ENCODE results near the gene DDX10. TPM values are rescaled to one million over a fixed set of nuclear protein-coding genes. Genes with fewer than 3 reads are reported as not detected.

Gene DDX10
- polyA plus RNA-seq (2013, experiment 1 of 2): 95.9 TPM
- polyA plus RNA-seq (2013, experiment 2 of 2): 93.1 TPM

GRCh38 chr11:108664730-108665525 is at the start of gene DDX10:
DDX10 (plus strand) TSS chr11:108665069; CDS start chr11:108665154, 85 bp downstream.
- Histone ChIP-seq H3K56ac (ENCODE audit: low read length) (peak within 1 kb of the TSS; percentile 84), H3K79me1 (ENCODE audit: low read length) (peaks cover 29% of the 10 kb centered on the region), H3K36me3 (ENCODE audit: control insufficient read depth, insufficient read depth, low read length) (no peaks in the 10 kb centered on the region), H3K9ac (ENCODE audit: low read length) (peak within 1 kb of the TSS; percentile 75), H2BK5ac (ENCODE audit: low read length) (no peak within 1 kb of the TSS), H2AK5ac (ENCODE audit: low read length) (no peak within 1 kb of the TSS), H3K27me3 (ENCODE audit: insufficient read depth, low read length, poor library complexity) (no peaks in the 10 kb centered on the region), H3K18ac (ENCODE audit: low read length) (no peak within 1 kb of the TSS), H3K4me3 (ENCODE audit: low read length) (peak within 1 kb of the TSS; percentile 62), H2BK15ac (replicated peaks; ENCODE audit: low read depth) (no peak within 1 kb of the TSS), H3K4ac (ENCODE audit: low read depth, low read length) (no peak within 1 kb of the TSS), H3K79me2 (ENCODE audit: control insufficient read depth, insufficient read depth, low read length) (peaks cover 44% of the 10 kb centered on the region), H4K5ac (ENCODE audit: low read length) (no peak within 1 kb of the TSS), H4K8ac (ENCODE audit: low read depth, low read length) (peak within 1 kb of the TSS; percentile 88), H3K4me2 (ENCODE audit: low read length) (peak within 1 kb of the TSS; percentile 79), H3K4me1 (ENCODE audit: control insufficient read depth, low read depth, low read length) (peaks cover 6% of the 10 kb centered on the region), H2BK120ac (ENCODE audit: low read depth, low read length) (no peak within 1 kb of the TSS), H3K23ac (ENCODE audit: low read length) (no peak within 1 kb of the TSS), H3K27ac (ENCODE audit: low read depth, low read length) (no peak within 1 kb of the TSS)
- DNase-seq: peak; percentile 99
- no CpG with 5 or more reads among the region's 61 CpGs for WGBS (ENCODE audit: extremely low coverage, insufficient coverage, low lambda C conversion rate)

DNA sequence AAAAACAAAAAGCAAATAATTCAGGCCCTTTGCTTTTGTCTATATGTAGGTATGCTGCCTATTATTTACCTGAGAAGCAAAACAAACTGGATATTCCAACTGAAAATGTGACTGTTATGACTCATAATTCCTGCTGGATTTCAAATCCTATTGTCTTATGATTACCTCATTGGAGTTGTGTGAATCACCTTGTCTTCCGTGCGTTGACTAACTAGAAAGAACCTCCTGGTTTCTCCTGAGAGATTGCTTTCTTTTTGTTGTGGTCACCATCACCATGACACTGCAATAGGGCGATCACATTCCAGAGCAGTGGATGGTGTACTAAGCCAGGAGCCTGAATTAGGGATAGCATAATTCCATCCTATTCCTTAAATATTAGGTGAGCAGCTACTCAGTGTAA is 48.3 kb upstream of the DDX10 start:
- H3K4me3 ChIP-seq (ENCODE audit: low read length): no peak overlapping the region

DNA sequence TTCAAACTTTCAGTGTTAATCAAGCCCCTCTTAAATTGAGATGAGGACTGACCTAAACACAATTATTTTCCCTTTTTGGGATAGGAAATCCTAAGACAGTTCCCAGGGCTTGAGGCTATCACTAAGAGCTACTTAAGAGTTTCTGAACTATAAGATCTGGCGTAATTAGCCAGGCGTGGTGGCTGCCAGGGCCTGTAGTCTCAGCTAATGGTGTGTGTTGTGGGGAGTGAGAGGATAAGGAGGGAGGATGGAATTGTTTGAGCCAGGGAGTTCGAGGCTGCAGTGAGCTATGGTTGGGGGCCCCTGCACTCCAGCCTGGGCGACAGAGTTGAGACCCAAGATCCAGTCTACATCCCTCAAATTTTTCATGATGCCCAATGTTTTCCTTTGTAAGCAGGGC is 47.8 kb upstream of the DDX10 start:
- H4K5ac ChIP-seq (ENCODE audit: low read length): no peak overlapping the region
- no peak overlapping the region for H3K4me3 ChIP-seq (ENCODE audit: low read length)
- no peaks in the 10 kb centered on the region for H3K4me1 ChIP-seq (ENCODE audit: control insufficient read depth, low read depth, low read length)
- H2BK5ac ChIP-seq (ENCODE audit: low read length): no peak overlapping the region
- H3K79me1 ChIP-seq (ENCODE audit: low read length): no peaks in the 10 kb centered on the region
- H3K18ac ChIP-seq (ENCODE audit: low read length): peak overlapping the region; percentile 20
- H3K23ac ChIP-seq (ENCODE audit: low read length): no peak overlapping the region
- no peaks in the 10 kb centered on the region for H3K36me3 ChIP-seq (ENCODE audit: control insufficient read depth, insufficient read depth, low read length)
- no CpG with 5 or more reads among the region's 4 CpGs for WGBS (ENCODE audit: extremely low coverage, insufficient coverage, low lambda C conversion rate)
- DNase-seq: peak; percentile 32
- H3K79me2 ChIP-seq (ENCODE audit: control insufficient read depth, insufficient read depth, low read length): no peaks in the 10 kb centered on the region
- no peak overlapping the region for H2BK15ac ChIP-seq (replicated peaks; ENCODE audit: low read depth)
- H3K9ac ChIP-seq (ENCODE audit: low read length): no peak overlapping the region
- no peak overlapping the region for H3K4me2 ChIP-seq (ENCODE audit: low read length)
- H4K8ac ChIP-seq (ENCODE audit: low read depth, low read length): no peak overlapping the region
- H3K4ac ChIP-seq (ENCODE audit: low read depth, low read length): no peak overlapping the region
- no peaks in the 10 kb centered on the region for H3K27me3 ChIP-seq (ENCODE audit: insufficient read depth, low read length, poor library complexity)
- no peak overlapping the region for H3K56ac ChIP-seq (ENCODE audit: low read length)
- H2BK120ac ChIP-seq (ENCODE audit: low read depth, low read length): no peak overlapping the region
- no peak overlapping the region for H2AK5ac ChIP-seq (ENCODE audit: low read length)
- no peak overlapping the region for H3K27ac ChIP-seq (ENCODE audit: low read depth, low read length)

More for the DNA sequence above, 48.3 kb upstream of the DDX10 start:
- WGBS (ENCODE audit: extremely low coverage, insufficient coverage, low lambda C conversion rate): no CpG with 5 or more reads among the region's 3 CpGs
- H3K79me2 ChIP-seq (ENCODE audit: control insufficient read depth, insufficient read depth, low read length): no peaks in the 10 kb centered on the region
- H2BK15ac ChIP-seq (replicated peaks; ENCODE audit: low read depth): no peak overlapping the region
- no peak overlapping the region for H4K5ac ChIP-seq (ENCODE audit: low read length)
- no peak overlapping the region for H2BK120ac ChIP-seq (ENCODE audit: low read depth, low read length)
- no peak overlapping the region for H3K56ac ChIP-seq (ENCODE audit: low read length)
- H3K27ac ChIP-seq (ENCODE audit: low read depth, low read length): no peak overlapping the region
- peak; percentile 88 for DNase-seq
- H3K4me1 ChIP-seq (ENCODE audit: control insufficient read depth, low read depth, low read length): no peaks in the 10 kb centered on the region
- H2BK5ac ChIP-seq (ENCODE audit: low read length): no peak overlapping the region
- no peak overlapping the region for H3K9ac ChIP-seq (ENCODE audit: low read length)
- H3K27me3 ChIP-seq (ENCODE audit: insufficient read depth, low read length, poor library complexity): no peaks in the 10 kb centered on the region
- H2AK5ac ChIP-seq (ENCODE audit: low read length): no peak overlapping the region
- H3K18ac ChIP-seq (ENCODE audit: low read length): no peak overlapping the region
- H4K8ac ChIP-seq (ENCODE audit: low read depth, low read length): no peak overlapping the region
- no peak overlapping the region for H3K23ac ChIP-seq (ENCODE audit: low read length)
- H3K4me2 ChIP-seq (ENCODE audit: low read length): no peak overlapping the region
- no peaks in the 10 kb centered on the region for H3K79me1 ChIP-seq (ENCODE audit: low read length)
- no peaks in the 10 kb centered on the region for H3K36me3 ChIP-seq (ENCODE audit: control insufficient read depth, insufficient read depth, low read length)
- no peak overlapping the region for H3K4ac ChIP-seq (ENCODE audit: low read depth, low read length)

GRCh38 chr11:108618529-108618928 is 46.3 kb upstream of the DDX10 start:
- Histone ChIP-seq H3K4ac (ENCODE audit: low read depth, low read length) (no peak overlapping the region), H4K5ac (ENCODE audit: low read length) (no peak overlapping the region), H2BK5ac (ENCODE audit: low read length) (no peak overlapping the region), H2BK120ac (ENCODE audit: low read depth, low read length) (no peak overlapping the region), H4K8ac (ENCODE audit: low read depth, low read length) (no peak overlapping the region), H3K4me2 (ENCODE audit: low read length) (no peak overlapping the region), H3K23ac (ENCODE audit: low read length) (no peak overlapping the region), H3K18ac (ENCODE audit: low read length) (no peak overlapping the region), H3K9ac (ENCODE audit: low read length) (no peak overlapping the region), H3K56ac (ENCODE audit: low read length) (no peak overlapping the region), H3K27me3 (ENCODE audit: insufficient read depth, low read length, poor library complexity) (no peaks in the 10 kb centered on the region), H3K79me1 (ENCODE audit: low read length) (no peaks in the 10 kb centered on the region), H3K4me3 (ENCODE audit: low read length) (no peak overlapping the region), H3K27ac (ENCODE audit: low read depth, low read length) (no peak overlapping the region), H2AK5ac (ENCODE audit: low read length) (no peak overlapping the region), H3K79me2 (ENCODE audit: control insufficient read depth, insufficient read depth, low read length) (no peaks in the 10 kb centered on the region), H2BK15ac (replicated peaks; ENCODE audit: low read depth) (no peak overlapping the region), H3K36me3 (ENCODE audit: control insufficient read depth, insufficient read depth, low read length) (no peaks in the 10 kb centered on the region), H3K4me1 (ENCODE audit: control insufficient read depth, low read depth, low read length) (no peaks in the 10 kb centered on the region)
- DNase-seq: no peak
- WGBS (ENCODE audit: extremely low coverage, insufficient coverage, low lambda C conversion rate): no CpG with 5 or more reads among the region's 1 CpG

DNA sequence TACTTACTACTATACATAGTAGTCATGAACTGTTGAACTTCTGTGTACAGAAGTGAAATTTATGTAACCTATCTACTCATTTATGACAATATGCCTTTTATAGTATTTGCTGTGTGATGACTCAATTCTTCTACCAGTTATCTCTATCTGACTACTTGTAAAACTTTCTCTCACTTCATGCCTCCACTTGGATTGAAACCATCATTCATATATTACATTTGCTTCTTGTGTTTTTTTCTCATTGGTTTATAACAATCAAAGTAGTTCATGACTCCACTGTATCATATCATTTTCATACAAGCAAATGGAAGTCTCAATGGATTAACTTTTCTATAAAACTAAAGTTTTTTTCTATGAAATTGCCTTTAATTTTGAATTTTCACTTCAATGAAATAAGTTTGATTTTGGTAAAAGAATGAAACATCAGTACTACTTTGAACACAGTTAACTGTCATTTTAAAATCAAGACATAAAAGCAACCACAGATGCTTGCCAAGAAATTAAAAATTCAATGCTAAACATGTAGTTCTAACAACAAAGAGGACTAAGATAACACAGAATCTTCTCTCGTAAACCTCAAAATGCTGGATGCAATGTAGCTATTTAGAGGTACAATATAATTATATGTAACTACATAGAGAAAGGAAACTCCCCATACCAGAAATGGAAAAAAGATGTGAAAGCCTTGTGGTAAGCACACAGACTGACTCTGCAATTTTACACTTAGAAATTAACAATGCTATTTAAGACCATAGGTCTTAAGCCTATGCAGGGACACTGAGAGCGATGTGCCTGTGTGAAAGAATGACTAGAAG is 43.7 kb upstream of the DDX10 start:
- H3K4ac ChIP-seq (ENCODE audit: low read depth, low read length): no peak overlapping the region
- no peak overlapping the region for H3K4me2 ChIP-seq (ENCODE audit: low read length)
- no peak overlapping the region for H2AK5ac ChIP-seq (ENCODE audit: low read length)
- no peak overlapping the region for H2BK5ac ChIP-seq (ENCODE audit: low read length)
- no peak overlapping the region for H4K5ac ChIP-seq (ENCODE audit: low read length)
- H2BK15ac ChIP-seq (replicated peaks; ENCODE audit: low read depth): no peak overlapping the region
- H3K27me3 ChIP-seq (ENCODE audit: insufficient read depth, low read length, poor library complexity): no peaks in the 10 kb centered on the region
- no peaks in the 10 kb centered on the region for H3K36me3 ChIP-seq (ENCODE audit: control insufficient read depth, insufficient read depth, low read length)
- no peak overlapping the region for H4K8ac ChIP-seq (ENCODE audit: low read depth, low read length)
- no peak overlapping the region for H3K4me3 ChIP-seq (ENCODE audit: low read length)
- no peaks in the 10 kb centered on the region for H3K79me2 ChIP-seq (ENCODE audit: control insufficient read depth, insufficient read depth, low read length)
- DNase-seq: no peak
- H3K18ac ChIP-seq (ENCODE audit: low read length): no peak overlapping the region
- no peak overlapping the region for H3K56ac ChIP-seq (ENCODE audit: low read length)
- no peak overlapping the region for H2BK120ac ChIP-seq (ENCODE audit: low read depth, low read length)
- peaks cover 7% of the 10 kb centered on the region for H3K4me1 ChIP-seq (ENCODE audit: control insufficient read depth, low read depth, low read length)
- WGBS (ENCODE audit: extremely low coverage, insufficient coverage, low lambda C conversion rate): no CpG with 5 or more reads among the region's 2 CpGs
- no peak overlapping the region for H3K9ac ChIP-seq (ENCODE audit: low read length)
- H3K23ac ChIP-seq (ENCODE audit: low read length): no peak overlapping the region
- H3K27ac ChIP-seq (ENCODE audit: low read depth, low read length): no peak overlapping the region
- no peaks in the 10 kb centered on the region for H3K79me1 ChIP-seq (ENCODE audit: low read length)

All from mesendoderm (in vitro differentiated cells).